GM19043 (cell line): ENCODE measurements around the gene RYR2.

ENCODE experiments used
- ATAC-seq: cut with Tn5 transposase; IDR thresholded peaks from one replicate; pipeline ENCODE4 v1.9.1; 2021; ENCODE audit warnings: low read depth; ENCODE audit not compliant: unreplicated experiment

RYR2 gene

DNA sequence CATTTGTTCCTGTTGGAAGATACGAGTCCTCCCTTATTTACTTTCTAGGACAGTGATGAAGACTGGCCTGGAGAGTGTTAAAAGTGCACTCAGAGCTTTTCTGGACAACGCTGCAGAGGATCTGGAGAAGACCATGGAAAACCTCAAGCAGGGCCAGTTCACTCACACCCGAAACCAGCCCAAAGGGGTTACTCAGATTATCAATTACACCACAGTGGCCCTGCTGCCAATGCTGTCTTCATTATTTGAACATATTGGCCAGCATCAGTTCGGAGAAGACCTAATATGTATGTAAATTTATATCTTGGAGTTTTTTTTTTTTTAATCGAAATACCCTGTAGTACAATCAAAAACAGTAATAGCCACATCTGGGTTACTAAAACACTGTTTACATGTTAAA is 658.2 kb downstream of the RYR2 start:
- no peak for ATAC-seq

DNA sequence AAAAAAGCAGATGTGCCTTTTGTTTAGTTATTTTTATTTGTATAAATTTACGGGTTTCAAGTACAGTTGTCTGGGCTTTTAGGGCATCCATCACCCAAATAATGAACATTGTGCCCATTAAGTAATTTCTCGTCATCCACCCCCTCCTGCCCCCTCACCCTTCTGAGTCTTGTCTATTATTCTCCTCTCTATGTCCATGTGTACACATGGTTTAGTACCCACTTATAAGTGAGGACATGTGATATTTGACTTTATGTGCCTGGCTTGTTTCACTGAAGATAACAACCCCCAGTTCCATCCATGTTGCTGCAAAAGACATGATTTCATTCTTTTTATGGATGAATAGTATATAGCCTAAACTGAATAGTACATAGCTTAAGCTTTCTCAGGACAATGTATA is 659.5 kb downstream of the RYR2 start:
- no peak for ATAC-seq

DNA sequence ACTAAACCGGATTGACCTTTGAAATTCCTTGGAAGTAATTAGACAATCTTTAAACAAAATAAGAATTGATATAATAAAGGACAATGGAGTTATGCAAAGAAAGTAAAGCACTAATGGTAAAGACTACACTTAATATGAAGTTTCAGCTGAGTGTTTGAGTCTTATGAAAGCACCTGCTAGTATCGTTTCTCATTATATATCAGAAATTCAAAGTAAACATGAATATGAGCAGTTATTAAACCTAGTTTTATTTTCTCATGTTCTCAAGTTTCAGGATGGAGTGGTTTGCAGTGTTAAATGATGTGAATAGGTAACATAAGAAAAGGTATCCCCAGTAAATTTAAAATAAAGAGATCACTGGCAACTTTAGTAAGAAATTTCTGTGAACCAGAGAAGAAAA is 660.2 kb downstream of the RYR2 start:
- ATAC-seq, result no peak

- no peak for ATAC-seq
These were observed 663.5 kb downstream of the RYR2 start for GRCh38 chr1:237705462-237705861.

DNA sequence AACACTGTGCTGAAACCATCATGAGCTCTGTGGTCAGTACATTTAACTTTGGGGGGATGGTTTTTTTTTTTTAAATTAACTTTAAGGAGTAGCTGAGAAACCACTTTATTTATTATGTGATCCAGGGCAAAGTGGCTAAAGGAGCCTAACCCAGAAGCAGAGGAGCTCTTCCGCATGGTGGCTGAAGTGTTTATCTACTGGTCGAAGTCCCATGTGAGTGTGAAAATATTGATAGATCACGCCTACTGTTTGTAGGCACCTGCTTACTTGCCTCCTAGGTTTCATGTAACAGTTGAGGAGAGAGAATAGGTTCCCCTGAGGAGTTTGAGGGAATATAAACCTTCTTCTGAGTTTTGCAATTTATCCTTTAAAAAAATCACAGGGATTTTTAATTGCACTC is 667.4 kb downstream of the RYR2 start:
- ATAC-seq, result no peak

GRCh38 chr1:237711281-237711680 is 669.3 kb downstream of the RYR2 start:
- no peak for ATAC-seq

- no peak for ATAC-seq
These were observed 670.1 kb downstream of the RYR2 start for GRCh38 chr1:237712082-237712481.

GRCh38 chr1:237712586-237713157 is 670.7 kb downstream of the RYR2 start:
- ATAC-seq, result no peak

GRCh38 chr1:237713916-237714315 is 671.9 kb downstream of the RYR2 start:
- ATAC-seq, result no peak

- no peak for ATAC-seq
These were observed 675.1 kb downstream of the RYR2 start for GRCh38 chr1:237717106-237717505.

GRCh38 chr1:237730826-237731350 is 688.9 kb downstream of the RYR2 start:
- no peak for ATAC-seq

DNA sequence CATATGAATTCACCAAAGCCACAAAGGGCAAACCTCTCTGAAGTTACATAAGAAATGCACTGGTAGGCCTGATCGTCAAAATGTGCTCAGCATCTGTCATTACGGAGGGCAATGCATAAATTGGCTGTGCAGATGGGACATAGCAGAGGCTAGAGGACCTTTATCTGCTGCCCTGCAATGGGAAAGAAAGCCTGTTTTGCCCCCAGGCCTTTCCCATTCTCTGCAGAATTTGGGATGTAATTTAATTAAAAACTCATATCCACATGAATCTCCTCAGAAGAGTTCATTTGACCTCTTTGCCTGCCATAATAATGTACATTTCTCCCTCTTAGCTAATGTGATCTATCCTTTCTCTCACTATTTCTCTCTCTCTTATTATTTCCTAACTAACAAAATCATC is 690.7 kb downstream of the RYR2 start:
- no peak for ATAC-seq

DNA sequence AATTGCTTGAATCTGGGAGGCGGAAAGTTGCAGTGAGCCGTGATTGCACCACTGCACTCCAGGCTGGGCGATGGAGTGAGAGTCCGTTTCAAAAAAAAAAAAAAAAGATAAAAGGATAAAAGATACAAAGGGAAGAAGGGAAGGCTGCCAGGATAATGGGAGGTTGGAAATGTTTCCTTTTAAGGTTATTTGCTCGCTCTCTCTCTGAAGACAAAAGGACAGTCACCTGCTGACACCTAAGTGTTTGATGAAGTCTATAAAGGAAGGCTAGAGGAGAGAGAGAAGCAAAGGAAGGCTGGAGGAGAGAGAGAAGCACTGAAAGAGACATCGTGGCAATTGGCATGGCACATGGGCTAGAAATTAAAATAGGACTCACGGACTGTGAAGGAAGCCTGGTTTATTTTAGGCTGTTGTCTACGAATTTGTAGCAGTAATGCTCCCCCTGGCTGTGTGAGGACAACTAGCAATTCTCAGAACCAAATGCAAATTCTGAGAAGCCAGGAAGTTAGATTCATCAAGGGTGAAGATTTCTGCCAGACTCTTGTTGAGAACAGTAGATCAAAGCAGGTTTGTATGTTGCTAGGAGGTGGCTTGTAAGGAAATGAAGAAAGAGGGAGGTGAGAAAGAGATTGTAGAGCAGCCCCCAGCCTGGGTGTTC is 694.5 kb downstream of the RYR2 start:
- ATAC-seq, result no peak

DNA sequence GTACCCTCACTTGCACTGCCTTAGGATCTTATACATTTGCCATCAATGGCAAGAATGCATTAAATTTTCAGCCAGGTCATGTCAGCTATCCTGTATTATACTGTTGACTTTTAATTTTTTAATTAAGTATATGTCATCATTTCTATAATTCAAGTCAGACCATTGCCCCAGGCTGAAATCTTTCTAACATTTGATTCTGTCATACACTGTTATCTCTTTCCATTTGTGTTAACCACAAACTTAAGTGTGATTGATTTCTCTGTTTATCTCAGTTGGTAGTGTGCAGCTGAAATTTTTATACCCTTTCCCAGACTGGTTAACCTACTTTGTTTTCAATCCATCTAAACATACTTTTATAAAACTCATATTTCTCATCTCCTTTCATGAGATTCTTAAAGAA is 695.5 kb downstream of the RYR2 start:
- no peak for ATAC-seq

- no peak for ATAC-seq
These were observed 696.1 kb downstream of the RYR2 start for GRCh38 chr1:237737938-237738610.

- no peak for ATAC-seq
These were observed 698.9 kb downstream of the RYR2 start for GRCh38 chr1:237740846-237741245.

- ATAC-seq, result no peak
These were observed 703.6 kb downstream of the RYR2 start for GRCh38 chr1:237745545-237745944.

GRCh38 chr1:237748171-237748960 is 706.4 kb downstream of the RYR2 start:
- ATAC-seq, result no peak

DNA sequence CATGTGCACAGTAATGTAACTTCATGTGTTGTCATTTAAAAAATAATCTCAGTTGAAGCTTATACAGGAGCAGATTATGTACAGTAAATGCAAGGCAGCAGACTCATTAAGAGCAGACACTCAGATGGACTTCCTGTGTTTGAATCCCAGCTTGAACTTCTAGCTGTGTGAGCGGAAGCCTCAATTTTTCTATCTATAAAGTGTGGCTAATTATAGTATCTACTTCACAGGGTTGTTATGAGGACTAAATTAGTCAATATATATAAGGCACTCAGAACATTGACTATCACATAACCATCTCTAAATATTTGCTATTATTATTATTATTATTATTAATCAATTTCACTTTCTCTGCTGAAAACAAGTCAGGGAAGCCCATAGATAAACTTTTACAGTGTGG is 707.1 kb downstream of the RYR2 start:
- ATAC-seq, result no peak

GRCh38 chr1:237751090-237751489 is 709.1 kb downstream of the RYR2 start:
- no peak for ATAC-seq

DNA sequence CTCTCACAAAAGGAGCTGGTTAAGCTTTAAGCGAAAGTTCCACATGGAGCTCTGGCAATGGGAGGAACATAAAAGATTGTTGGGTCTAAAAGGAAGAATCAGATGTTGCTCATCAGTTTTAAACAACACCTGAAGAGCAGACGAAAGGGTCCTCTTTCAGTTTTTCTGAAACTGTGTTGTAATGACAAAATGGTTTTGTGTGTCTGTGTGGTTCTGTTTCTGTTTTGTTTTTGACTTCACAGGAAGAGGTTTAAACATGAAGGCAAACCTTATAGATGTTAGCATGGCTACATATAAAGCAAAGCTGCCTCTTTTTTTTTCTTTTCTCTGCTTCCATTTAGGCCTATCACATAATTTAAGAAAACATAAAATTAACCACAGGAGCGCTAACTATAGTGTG is 712.6 kb downstream of the RYR2 start:
- no peak for ATAC-seq
